Measurements from ENCODE around the gene POLQ.

DNA sequence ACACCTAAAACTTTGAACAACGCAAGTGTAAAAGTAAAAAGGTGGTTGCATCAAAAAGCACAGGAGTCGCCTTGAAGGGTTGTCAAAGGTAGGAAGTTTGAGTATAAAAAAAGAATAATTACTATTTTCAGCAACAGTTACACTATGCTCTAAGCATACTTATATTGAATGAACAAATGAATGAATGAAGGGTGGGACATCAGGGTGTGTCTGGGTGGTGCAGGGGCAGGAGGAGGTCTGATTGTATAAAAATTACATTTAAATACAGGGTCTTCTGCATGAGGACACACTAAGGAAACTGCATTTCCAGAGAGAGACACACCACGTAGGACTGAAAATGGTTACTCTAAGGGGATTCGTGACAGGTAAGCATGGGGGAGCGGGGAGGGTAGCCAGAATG, 21.9 kb upstream of the POLQ start, which contains the start of gene ARGFX:
- TF ChIP-seq, protein P1, sequence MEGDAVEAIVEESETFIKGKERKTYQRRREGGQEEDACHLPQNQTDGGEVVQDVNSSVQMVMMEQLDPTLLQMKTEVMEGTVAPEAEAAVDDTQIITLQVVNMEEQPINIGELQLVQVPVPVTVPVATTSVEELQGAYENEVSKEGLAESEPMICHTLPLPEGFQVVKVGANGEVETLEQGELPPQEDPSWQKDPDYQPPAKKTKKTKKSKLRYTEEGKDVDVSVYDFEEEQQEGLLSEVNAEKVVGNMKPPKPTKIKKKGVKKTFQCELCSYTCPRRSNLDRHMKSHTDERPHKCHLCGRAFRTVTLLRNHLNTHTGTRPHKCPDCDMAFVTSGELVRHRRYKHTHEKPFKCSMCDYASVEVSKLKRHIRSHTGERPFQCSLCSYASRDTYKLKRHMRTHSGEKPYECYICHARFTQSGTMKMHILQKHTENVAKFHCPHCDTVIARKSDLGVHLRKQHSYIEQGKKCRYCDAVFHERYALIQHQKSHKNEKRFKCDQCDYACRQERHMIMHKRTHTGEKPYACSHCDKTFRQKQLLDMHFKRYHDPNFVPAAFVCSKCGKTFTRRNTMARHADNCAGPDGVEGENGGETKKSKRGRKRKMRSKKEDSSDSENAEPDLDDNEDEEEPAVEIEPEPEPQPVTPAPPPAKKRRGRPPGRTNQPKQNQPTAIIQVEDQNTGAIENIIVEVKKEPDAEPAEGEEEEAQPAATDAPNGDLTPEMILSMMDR (conservative IDR thresholded peaks at IDR 0.05 in 1 of 2, IDR thresholded peaks at IDR 0.05 in 1 of 2; ENCODE audit: extremely low read depth in 1 of 2, insufficient read depth in 1 of 2, low read depth in 1 of 2, low read length in 2 of 2): no peak
- TF ChIP-seq EZH2 (IDR thresholded peaks at IDR 0.05; ENCODE audit: borderline replicate concordance, low read length): no peak

All from mammary epithelial cell (primary cell).